HG03520 (cell line): ENCODE results near the gene KHK.

Experiments used
- ATAC-seq: cut with Tn5 transposase; IDR thresholded peaks from one replicate; pipeline ENCODE4 v1.9.1; 2021; ENCODE audit warnings: mild to moderate bottlenecking, moderate library complexity; ENCODE audit not compliant: unreplicated experiment

Gene KHK

DNA sequence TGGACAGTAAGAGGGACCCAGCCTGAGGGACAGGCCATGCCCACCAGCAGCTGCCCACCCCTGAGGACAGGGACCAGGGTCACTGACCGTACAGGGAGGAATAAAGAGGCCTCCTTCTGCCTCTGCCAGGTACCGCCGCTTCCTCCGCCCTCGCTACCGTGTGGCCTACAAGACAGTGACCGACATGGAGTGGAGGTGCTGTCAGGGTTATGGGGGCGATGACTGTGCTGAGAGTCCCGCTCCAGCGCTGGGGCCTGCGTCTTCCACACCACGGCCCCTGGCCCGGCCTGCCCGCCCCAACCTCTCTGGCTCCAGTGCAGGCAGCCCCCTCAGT is 6.0 kb upstream of the KHK start:
- ATAC-seq, result no peak

DNA sequence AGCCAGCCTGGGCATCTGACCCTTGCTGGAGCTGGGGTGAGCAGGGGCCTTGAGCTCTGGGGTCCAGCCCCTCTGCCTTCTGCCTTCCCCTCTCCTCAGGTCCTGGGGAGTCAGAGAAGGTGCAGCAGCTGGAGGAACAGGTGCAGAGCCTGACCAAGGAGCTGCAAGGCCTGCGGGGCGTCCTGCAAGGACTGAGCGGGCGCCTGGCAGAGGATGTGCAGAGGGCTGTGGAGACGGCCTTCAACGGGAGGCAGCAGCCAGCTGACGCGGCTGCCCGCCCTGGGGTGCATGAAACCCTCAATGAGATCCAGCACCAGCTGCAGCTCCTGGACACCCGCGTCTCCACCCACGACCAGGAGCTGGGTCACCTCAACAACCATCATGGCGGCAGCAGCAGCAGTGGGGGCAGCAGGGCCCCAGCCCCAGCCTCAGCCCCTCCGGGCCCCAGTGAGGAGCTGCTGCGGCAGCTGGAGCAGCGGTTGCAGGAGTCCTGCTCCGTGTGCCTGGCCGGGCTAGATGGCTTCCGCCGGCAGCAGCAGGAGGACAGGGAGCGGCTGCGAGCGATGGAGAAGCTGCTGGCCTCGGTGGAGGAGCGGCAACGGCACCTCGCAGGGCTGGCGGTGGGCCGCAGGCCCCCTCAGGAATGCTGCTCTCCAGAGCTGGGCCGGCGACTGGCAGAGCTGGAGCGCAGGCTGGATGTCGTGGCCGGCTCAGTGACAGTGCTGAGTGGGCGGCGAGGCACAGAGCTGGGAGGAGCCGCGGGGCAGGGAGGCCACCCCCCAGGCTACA is 4.4 kb upstream of the KHK start:
- ATAC-seq, result no peak

DNA sequence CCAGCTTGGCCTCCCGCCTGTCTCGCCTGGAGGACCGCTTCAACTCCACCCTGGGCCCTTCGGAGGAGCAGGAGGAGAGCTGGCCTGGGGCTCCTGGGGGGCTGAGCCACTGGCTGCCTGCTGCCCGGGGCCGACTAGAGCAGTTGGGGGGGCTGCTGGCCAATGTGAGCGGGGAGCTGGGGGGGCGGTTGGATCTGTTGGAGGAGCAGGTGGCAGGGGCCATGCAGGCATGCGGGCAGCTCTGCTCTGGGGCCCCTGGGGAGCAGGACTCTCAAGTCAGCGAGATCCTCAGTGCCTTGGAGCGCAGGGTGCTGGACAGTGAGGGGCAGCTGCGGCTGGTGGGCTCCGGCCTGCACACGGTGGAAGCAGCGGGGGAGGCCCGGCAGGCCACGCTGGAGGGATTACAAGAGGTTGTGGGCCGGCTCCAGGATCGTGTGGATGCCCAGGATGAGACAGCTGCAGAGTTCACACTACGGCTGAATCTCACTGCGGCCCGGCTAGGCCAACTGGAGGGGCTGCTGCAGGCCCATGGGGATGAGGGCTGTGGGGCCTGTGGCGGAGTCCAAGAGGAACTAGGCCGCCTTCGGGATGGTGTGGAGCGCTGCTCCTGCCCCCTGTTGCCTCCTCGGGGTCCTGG is 3.7 kb upstream of the KHK start:
- no peak for ATAC-seq

DNA sequence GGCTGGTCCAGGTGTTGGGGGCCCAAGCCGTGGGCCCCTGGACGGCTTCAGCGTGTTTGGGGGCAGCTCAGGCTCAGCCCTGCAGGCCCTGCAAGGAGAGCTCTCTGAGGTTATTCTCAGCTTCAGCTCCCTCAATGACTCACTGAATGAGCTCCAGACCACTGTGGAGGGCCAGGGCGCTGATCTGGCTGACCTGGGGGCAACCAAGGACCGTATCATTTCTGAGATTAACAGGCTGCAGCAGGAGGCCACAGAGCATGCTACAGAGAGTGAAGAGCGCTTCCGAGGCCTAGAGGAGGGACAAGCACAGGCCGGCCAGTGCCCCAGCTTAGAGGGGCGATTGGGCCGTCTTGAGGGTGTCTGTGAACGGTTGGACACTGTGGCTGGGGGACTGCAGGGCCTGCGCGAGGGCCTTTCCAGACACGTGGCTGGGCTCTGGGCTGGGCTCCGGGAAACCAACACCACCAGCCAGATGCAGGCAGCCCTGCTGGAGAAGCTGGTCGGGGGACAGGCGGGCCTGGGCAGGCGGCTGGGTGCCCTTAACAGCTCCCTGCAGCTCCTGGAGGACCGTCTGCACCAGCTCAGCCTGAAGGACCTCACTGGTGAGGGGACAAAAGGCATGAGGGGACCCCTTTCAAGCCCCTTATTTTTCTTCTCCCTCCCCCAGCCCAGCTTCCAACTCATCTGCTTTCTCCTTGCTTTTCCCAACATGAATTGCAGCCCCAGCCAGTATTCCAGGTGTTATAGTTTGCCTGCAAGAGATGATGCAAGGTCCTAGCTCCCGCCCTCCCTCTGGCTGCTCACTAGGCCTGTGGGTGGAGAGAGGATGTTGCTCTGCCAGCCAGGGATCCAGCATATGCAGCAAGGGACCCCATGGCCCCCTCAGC is 2.9 kb upstream of the KHK start:
- ATAC-seq, result no peak

DNA sequence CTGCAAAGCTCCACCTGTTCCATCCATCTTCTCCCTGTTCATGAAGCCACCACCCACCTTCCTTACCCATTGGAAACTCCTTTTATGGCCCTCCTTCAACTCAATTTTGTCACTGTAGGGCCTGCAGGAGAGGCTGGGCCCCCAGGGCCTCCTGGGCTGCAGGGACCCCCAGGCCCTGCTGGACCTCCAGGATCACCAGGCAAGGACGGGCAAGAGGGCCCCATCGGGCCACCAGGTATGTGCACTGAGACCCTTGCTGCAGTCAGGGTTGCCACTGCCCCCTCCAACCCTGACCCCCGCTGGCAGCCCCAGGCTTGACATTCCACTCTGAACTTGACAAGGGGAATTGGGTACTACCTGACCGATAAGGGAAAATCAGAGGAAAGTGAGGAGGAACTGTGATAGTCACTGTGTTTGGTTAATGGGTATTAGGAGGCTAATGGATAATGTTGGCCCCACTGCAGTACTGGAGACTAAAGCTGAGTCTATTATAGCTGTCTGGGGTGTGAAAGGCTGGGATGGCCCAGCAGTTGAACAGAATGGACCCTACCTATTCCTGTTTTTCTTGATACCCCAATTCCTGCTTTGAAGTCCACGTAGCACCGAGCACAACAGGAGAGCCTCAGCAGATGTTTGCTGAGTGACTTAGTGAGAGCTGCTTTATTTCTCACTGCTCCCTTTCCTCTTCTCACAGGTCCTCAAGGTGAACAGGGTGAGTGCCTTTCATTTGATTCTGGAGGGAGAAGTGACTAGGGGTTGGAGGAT is 2.1 kb upstream of the KHK start:
- ATAC-seq, result no peak

- ATAC-seq, result no peak
These were observed 1.4 kb upstream of the KHK start for GRCh38 chr2:27085062-27085672.

DNA sequence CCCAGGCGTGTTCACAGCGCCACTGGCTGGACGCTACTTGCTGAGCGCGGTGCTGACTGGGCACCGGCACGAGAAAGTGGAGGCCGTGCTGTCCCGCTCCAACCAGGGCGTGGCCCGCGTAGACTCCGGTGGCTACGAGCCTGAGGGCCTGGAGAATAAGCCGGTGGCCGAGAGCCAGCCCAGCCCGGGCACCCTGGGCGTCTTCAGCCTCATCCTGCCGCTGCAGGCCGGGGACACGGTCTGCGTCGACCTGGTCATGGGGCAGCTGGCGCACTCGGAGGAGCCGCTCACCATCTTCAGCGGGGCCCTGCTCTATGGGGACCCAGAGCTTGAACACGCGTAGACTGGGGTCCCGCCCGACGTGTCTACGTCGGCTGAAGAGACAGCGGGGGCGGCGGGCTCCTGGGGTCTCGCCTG is 891 bp upstream of the KHK start:
- peak; percentile 7 for ATAC-seq

DNA sequence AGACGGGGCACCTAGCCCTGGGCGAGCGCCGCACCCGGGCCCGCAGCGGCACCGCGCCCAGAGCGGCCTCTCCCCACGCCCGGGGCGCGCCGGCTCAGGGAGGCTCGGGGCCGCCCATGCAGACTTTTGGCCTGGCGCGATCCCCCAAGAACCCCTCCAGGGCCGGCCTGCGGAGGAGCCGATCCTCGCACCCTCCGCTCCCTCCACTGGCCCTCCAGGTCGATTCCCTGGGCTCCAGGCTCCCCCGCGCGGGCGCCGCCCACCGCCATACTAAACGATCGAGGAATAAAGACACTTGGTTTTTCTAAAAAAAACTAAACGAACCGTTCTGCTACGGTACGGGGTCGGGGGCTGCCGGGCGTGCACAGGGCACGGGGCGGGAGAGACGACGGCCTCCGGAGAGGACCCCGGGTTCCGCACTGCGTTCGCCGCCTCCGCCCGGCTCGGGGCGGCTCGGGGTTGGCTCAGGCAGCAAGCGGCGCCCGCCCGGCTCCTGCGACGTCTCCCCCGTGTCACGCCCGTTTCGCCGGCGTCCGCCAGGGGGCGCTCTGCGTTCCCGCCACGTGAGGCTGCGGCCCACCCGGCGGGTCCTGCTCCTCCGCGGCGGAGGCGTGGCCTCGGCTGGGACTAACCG is 365 bp upstream of the KHK start:
- ATAC-seq, result peak; percentile 63

- ATAC-seq, result no peak
These were observed 1.3 kb downstream of the KHK start for GRCh38 chr2:27087823-27088410.

GRCh38 chr2:27088634-27089033 is 2.1 kb downstream of the KHK start:
- ATAC-seq, result no peak

- ATAC-seq, result no peak
These were observed 2.8 kb downstream of the KHK start for GRCh38 chr2:27089111-27089954.

DNA sequence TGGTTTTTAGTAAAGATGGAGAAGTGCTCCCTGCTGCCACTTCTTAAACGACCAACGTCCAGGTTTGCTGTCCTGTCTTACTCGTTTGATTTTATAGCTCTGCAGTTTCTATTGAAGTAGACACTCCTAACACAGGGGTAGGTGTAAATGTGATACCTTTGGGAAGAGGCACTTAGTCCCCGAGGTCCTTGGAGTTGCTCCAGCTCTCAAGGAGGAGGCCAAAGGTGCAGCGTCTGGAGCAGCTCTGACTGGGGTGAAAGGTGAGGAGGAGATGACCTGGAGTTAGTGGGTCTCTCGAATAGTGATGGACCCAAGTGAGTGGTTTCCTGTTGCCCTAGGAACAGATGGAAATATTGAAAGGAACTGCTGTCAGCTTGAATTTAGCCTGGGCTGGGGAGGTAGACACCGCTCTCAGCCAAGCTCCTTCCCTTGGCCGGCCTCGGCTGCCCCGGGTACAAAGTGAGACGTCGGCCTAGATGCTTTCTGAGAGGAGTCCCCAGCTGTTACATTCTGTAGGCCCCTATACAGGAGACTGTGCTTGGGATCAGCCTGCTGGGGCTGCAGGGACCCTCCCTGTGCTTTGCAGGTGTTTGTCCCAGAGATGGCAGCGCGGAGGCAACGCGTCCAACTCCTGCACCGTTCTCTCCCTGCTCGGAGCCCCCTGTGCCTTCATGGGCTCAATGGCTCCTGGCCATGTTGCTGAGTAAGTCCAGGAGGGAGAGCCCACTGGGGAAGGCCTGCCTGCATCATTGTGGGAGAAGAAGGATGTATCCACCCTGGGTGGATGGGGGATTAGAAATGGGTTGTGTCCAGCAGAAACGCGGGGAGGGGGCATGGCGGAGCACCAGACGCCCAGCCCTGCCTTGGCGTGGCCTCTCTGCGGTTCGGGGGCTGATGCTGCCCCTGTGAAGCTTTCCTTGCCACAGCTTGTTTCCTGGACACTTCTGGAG is 5.4 kb downstream of the KHK start:
- no peak for ATAC-seq

DNA sequence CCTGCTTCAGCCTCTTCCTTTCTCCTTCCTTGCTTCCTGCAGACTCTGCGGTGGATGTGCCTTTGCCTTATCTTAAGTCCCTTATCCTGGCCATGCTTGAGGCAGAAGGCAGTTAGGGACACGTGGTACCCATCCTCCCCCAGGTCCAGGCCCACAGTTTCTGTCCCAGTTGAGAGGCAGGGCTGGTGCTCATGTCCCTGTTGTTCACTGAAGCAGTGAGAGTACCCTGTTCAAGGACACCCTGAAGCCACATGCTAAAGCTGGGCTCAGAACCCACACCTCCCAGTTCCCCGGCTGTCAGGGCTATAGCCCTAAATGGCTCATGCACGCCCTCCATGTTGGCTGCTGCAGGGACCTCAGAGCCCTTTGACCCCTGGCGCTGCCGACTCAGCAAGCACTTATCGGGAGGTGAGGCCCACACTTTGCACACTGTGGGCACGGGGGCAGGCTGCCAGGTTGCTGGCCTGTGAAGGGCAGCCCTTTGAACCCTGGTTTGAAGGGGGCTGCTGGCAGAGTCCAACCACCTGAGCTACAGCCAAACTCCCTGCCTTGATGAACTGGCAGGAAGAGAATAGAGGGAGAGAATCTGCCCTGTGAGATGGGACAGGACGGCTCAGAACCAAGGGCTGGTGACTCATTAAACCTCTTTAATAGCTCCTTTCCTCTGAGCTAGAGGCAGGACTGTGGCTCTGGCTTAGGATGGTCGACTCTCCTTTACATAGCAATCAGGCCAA is 6.3 kb downstream of the KHK start:
- no peak for ATAC-seq

DNA sequence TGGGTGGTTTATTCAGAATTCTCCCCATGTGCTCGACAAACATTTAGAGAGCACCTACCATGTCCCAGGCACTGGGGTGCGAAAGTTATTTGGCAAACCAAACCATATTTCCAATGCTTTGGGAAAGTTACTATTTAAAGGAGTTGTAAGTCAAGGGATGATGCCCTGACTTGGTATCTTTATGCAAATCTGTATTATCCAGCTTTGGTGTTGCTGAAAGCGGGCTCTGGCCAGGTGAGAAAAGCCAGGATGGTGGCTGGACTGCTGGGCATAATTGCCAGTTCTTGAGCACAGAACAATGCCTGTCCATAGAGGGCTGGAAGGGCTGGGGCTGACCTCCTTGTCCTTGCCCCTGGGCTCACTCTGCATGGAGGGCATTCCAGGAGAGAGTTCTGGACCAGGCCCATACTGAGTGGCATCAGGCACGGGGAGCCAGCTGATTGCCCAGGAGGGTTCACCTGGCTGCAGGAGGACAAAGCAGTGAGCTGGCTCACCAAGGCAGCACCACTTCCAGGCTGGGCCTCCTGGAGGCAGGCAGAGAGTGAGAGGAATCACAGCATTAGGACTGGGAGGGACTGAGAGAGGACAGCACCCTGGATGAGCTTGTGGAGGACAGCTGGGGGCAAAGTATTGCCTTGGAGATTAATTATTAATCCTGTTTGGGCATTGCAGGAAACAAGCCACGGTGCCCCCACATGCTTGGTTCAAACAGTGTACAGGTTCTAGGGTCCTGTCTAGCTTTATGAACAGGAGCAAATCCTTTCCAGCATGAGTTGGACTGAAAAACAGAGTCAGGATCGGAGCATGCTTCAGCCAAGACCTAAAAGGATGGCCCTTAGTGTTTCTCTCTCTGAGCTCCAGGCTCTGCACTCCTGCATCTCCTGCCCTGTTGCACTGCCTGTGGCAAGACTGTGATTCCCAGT is 7.1 kb downstream of the KHK start:
- ATAC-seq, result no peak

DNA sequence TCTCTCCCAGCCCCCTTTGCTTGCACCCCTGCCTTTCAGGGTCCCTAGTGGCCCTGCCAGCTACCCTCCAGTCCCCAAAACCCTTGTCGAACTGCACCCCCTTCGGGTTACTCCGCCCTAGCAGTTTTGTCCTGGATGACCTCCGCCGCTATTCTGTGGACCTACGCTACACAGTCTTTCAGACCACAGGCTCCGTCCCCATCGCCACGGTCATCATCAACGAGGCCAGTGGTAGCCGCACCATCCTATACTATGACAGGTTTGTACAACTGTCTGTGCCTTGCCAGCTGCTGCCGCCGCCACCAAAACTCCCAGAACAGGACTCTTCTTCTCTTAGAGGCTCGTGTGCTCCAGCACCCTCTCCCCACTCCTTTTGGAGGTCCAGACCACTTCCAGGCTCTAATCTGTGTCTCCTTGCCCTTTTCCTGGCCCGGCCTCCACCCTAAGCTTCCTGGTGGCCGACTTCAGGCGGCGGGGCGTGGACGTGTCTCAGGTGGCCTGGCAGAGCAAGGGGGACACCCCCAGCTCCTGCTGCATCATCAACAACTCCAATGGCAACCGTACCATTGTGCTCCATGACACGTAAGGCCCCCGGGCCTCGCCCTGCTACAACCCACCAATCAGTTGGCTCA is 7.9 kb downstream of the KHK start:
- no peak for ATAC-seq

GRCh38 chr2:27095427-27095744 is 8.8 kb downstream of the KHK start:
- ATAC-seq, result no peak
